Activated gamma-delta T cell treated with anti-CD3 and anti-CD28 coated beads, Interleukin-2, amount 50 U/mL, for 16 hours (primary cell): Measurements from ENCODE around the gene MED9.
"Not testable (repeated sequence)": the region's sequence is repeated elsewhere in the genome, so short reads cannot be mapped to it uniquely, and the experiment has no call there.

Experiments used
- DNase-seq: peaks from one replicate; pipeline ENCODE4 v3.0.0-alpha.2; 2020; ENCODE audit warnings: low read depth

The MED9 gene

DNA sequence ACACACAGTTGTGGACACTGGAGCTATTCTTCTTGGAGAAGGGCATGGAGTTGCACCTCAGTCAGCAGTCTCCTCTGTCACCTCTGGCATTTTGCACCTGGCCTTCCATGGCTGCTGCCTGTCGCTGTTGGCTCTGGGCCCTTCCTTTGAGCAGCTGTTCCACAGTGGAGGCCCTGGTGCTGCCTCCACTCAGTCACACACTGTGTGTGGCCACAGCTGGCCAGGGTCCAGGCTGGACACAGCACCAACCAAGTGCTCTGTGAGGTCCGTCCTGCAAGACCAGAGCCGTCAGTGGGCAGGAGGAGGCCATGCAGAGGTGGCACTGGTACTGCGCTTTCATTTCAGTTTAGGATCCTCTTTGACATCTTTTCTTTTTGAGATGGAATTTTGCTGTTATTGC lies 21.6 kb upstream of the MED9 start:
- no peak for DNase-seq

DNA sequence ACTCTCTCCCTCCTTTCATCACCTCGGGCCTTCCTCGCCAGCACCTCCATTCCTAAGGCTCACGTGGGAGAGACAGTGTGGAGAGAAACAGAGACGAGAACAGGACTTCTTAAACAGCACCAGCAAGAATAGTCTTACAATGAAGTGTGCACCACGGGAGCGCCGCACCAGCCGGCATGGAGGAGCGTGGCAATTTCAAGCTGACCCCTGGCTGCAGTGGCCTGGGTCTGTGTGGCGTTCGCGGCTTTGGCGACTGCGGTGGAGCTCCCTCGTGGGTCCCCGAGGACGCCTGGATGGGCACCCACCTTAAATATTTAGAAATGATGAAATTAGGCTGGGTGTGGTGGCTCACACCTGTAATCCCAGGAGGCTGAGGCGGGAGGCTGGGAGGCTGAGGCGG lies 20.5 kb upstream of the MED9 start:
- no peak for DNase-seq

DNA sequence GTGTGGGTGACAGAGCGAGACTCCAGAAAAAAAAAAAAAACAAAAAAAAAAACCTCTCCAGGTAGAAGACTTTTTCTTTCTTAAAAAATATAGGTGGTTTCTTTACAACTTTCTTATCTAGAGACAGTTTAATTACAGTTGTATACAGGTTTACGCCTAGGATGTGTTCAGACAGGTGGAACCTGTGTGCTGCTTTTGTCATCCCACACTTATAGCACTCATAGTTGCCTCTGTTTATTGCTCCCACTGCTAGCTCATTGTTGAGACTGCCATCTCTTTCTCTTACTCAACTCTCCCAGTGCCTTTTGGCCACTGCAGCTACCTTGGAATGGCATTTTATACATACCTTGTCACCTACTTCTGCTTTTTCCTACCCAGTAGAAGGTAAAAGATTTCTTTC lies 19.1 kb upstream of the MED9 start:
- DNase-seq: no peak

DNA sequence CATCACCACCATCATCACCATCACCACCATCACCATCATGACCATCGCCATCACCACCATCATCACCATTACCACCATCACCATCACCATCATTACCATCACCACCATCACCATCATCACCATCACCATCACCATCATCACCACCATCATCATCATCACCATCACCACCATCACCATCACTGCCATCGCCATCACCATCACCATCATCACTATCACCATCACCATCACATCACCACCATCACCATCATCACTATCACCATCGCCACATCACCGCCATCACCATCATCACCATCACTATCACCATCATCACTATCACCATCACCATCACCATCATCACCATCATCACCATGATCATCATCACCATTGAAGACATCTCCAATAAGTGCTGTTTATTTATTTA lies 16.8 kb upstream of the MED9 start:
- no peak for DNase-seq

DNA sequence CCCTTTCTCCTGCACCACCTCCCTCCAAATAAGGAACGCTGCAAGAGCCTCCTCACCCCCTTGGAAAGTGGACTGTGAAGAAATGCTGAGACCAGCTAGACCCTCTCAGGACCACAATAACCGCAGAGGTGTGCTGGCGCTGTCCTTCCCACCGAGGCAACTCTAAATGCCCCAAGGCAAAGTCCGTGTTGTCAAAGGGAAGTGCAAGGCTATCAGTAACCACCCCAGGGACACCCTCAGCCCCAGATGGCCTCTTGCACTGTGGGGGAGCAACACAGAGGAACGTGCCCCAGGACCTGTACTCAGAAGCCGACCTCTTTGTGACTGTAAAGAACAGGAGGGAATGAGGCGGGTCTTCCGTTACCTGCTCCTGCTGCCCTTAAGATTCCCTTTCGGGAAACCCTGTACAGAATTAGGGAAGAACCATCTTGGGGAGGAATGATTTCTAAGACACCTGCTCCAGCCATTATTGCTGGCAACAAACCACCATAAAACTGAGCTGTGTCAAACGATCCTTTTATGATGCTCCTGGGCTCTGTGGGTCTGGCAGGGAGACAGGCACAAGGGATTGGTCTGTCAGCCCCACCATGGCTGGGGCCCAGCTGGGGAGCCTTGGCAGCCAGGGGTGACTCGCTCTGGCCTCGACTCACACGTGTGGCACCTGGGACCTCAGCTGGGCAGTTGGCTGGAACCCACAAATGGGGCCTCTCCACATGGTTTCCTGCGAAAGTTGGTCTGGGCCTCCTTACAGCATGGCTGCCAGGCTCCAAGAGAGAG lies 14.6 kb upstream of the MED9 start:
- no peak for DNase-seq

DNA sequence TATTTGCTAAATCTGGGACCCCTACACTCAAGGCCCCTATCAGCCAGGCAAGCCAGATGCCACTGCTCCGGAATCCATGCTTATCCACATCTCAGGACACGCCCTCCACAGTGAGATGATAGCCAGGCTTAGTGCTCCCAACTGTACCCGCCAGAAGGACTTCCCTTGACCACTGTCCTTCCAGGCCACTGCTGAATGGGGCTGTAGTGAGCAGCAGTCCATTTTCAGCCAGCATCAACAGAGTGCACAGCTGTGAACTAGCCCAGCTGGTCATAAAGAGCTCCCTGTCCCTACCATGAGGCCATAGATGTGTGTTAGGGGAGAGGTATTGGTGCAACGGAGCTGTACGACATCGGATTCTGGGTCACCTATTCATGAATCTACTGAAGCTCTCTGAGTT lies 13.0 kb upstream of the MED9 start:
- no peak for DNase-seq

DNA sequence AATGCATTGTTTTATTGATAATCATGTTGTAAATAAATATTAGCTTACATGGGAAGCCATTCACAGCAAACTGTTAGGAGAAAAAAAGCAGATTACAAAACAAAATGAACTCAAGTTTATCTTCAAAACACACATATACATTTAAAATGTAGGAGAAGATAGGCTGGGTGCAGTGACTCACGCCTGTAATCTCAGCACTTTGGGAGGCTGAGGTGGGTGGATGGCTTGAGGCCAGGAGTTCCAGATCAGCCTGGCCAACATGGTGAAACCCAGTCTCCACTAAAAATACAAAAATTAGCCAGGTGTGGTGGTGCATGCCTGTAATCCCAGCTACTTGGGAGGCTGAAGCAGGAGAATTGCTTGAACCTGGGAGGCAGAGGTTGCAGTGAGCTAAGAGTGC lies 10.9 kb upstream of the MED9 start:
- DNase-seq: not testable (repeated sequence)

DNA sequence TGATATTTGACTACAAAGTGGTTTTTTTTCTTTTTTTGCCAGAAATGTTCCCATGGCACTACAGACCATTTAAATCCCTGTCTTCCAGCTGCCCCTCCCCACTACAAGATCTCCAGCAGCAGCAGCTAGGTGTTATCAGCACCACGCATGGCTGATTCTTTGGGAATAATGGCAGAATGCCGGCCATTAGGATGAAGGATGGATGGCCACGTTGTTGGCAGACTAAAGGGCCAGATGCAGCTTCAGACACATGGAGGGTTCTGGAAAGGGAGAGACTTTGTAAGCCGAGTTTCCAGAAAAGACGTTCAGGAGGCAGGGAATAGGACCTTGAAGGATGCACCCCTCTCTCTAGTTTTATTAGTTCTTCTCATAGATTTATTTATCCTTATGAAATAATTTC lies 10.3 kb upstream of the MED9 start:
- no peak for DNase-seq

DNA sequence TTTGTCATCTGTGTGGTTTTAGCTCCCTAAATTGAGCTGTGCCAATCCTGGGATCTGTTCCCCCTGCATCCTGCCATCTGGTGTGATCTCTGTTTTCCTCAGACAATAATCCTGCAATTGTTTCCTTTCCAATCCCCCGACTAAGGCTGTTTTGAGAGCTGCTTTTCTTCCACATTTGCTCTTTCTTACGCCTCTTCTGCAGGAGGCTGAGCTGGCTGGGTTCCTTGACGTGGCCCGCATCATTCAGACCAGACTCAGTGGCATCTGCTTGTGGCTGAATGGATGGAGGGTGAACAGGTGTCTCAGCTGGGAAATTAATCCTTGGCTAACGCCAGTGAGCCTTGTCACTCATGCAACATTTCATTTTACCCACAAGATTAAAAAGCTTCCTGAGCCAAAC lies 9.8 kb upstream of the MED9 start:
- no peak for DNase-seq

DNA sequence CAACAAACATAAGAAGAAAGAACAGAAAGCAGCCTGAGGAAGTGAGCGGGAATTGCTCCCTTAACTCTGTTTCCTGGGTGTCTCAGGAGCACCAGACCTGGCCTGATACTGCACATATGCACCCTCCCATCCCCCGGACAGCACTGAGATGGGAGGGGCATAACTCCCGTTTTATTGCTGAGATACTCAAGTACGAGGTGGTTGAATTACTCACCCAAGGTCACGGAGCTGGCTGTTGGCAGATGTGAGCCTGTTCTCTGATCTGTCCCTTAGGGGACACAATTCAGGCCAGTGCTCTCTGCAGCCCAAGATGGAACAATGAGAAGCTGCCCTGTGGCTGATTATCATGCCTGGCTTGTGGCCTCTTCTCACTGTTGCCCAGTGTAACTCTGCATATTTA lies 9.1 kb upstream of the MED9 start:
- DNase-seq: no peak

DNA sequence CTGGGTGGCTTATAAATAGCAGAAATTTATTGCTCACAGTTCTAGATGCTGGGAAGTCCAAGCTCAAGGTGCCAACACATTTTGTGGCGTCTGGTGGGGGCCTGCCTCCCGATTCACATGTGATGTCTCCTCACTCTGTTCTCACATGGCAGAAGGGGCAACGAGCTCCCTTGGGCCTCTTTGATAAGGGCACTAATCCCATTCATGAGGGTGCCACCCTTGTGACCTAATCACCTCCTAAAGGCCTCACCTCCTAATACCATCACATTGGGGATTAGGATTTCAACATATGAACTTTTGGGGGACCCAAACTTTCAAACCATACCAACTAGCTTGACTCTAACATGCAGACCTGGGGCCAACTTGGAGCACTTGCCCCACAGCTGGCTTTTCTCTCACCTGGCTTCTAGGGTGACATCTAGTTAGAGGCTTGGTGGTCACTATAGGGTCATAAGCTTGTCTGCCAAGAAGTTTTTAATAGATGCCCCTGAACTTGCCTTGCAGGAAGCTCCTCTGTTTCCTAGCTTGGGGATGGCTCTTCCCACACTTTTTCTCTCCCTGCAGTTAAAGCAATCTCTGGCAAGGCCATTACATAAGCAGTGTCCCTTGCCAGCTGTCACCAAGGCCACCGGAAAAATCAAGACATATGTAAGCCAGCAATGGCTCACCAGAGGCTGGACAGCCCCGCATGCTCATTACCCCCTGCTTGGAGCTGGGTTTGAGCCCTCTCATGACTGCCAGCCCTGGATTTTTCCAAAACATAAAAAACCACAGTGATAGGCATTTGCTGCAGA lies 8.4 kb upstream of the MED9 start:
- DNase-seq: no peak

DNA sequence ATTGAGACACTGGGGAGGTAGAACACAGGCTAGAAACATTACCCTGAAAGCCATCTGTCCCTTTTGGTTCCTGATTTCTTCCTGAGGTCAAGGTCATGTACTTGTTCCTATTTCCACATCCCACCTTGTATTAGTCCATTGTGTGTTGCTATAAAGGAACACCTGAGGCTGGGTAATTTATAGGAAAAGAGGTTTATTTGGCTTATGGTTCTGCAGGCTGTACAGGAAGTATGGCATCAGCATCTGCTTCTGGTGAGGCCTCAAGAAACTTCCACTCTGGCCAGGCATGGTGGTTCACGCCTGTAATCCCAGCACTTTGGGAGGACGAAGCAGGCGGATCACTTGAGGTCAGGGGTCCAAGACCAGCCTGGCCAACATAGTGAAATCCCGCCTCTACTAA lies 7.4 kb upstream of the MED9 start:
- DNase-seq: no peak

DNA sequence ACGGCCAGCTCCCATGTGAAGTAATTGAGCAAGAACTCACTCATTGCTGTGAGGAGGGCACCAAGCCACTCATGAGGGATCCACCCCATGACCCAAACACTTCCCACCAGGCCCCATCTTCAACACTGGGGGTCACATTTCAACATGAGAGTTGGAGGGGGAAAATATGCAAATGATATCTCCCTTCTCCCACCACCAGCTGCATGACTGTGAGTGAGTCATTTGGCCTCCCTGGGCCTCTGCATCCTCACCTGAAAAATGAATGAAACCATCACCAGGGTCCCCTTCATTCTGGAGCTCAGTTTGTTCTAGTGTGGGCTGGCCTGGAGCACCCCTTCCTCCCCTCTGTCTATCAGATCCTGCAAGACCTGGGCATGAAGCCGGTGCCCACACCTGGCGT lies 6.8 kb upstream of the MED9 start:
- DNase-seq: no peak

DNA sequence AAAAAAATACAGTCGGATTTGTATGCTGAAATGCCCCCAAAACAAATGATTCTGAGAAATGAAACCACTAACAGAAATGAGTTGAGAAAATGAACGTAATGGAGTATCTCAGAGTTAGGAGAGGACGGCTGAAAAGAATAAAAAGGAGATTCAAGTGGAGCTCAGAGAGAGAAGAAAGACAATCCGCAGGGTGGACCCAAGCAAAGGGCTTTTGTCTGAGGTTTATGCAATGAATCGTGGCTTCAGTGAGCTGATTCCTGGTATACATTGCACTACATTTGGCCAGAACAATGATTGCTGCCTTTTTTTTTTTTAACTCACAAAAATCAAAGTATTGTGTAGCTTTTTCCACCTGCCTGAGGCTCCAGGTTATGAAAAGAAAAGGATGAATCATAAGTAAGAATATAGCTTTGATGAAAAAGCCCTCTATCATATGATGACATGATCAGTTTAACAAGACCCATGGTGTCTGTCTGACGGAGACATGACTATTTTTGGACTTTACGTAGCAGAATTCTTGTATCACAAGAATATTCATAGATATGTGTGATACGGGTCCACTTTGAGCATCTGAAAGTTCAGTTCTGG lies 4.4 kb upstream of the MED9 start:
- no peak for DNase-seq

DNA sequence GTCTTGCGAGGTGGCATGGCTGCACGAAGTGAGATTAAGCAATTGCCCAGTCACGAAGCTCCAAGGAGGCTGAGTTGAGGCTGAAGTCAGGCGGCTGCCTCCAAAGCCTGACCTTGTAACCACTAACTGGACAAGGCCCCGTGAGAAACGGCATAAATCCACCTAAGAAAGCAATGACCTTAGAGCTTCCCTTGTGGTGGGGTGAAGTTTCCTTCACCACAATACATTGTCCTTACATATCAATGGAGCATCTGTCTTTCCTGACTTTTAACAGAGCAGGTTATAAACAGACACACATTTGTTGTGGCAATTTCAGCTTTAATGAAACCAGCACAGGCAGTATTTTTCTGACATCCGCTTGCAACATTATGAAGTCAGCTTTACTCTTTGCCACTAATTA lies 2.5 kb upstream of the MED9 start:
- no peak for DNase-seq

DNA sequence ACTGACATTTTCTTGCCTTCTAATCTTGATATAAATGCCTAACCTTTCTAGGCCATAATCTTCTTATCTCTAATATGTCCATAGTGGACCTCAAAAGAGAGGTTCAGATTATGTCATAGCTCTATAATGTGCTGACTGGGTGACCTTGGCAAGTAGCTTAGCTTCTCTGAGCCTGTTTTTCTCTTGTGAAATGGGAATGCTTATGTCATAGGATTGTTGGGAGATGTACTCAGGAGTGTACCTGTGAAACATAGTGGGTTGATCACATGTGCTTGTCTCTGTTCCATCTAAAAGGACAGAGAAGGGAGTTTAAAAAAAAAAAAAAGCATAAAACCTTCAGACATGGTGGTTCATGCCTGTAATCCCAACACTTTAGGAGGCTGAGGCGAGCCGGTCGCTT lies 2.4 kb downstream of the MED9 start:
- no peak for DNase-seq

DNA sequence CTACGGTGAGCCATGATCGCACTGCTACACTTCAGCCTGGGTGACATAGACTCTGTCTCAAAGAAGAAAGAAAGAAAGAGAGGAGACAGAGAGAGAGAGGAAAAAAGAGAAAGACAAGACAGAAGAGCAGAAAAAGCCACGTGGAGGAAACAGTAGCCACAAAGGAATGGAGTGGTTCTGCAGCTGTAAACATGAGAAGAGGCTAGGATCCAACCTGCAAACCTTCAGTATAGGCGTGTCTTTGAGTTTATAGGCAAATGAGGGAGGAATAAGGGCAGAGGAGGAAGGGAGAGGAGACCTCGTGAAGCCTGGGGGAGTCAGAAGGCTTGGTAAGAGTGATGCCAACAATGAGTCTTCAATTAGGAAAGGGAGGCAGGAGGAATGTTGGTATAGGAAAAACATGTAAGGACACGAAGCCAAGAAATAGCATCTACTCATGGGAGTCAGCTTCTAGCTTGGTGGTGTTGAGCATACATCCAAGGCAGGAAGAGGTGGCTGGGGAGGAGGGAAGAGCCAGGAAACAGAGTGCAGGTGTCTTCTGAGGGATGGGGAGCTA lies 3.9 kb downstream of the MED9 start:
- DNase-seq: no peak

DNA sequence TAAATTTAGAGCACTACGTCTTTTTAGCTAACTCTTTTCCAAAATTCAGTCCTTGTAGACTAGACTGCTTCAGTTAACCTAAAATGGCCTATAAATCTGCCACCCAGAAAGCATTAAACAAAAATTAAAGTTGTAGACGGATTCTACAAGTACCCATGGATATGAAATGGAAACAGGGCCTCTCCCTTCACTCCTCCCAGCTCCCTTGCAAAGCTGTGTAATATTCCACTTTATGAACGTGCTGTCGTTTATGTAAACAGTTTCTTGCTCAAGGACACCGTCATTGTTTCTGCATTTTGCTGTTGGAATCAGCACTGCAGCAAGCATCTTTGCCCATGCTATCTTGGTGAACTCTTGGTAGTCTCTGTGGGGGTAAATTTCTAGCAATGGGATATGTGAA lies 5.1 kb downstream of the MED9 start:
- DNase-seq: no peak

DNA sequence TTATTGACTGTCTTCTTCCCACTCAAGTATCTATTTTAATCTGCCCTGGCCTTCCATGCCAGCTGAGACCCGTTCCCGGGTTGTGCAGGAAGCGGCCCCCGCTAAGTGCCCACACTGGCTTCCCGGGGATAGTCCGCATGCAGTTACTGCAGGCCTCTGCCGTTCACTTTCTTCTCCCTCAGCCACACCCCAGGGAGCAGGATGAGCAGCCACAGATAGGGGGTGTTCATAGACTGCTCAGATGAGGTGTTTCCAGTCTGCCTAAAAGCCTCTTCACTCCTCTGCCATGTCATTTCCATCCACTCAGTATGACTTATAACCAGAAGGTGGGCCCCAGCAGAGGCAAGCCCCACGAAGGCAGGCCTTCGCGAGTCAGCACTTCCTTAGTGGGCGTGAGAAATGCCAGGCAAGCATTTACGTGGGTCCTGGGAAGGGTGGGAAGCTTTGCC lies 7.7 kb downstream of the MED9 start:
- DNase-seq: no peak

DNA sequence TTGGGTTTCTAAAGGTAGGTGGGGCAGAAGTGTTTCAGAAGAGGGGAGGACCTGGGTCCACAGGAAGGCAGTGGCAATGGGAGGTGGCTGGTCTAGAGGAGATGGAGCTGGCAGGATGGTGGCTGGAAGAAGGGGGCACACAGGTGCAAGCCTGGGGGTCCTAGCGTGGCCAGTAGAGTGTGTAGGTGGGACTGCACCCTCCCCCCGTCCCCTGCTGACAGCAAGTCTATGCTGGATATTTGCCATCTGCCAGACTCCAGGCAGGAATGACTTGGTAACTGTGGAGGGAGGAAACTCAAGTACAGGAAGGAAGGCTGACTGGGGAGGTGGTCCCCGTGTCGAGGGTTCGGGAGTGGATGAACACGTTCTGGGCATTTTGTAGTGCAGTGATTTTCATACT lies 8.6 kb downstream of the MED9 start:
- DNase-seq: no peak

DNA sequence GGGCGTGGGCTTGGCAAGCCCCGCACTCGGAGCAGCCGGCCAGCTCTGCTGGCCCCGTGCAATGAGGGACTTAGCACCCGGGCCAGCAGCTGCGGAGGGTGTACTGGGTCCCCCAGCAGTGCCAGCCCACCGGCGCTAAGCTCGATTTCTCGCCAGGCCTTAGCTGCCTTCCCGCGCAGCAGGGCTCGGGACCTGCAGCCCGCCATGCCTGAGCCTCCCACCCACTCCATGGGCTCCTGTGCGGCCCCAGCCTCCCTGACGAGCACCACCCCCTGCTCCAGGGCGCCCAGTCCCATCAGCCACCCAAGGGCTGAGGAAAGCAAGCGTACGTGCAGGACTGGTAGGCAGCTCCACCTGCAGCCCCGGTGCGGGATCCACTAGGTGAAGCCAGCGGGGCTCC lies 9.6 kb downstream of the MED9 start:
- not testable (repeated sequence) for DNase-seq

DNA sequence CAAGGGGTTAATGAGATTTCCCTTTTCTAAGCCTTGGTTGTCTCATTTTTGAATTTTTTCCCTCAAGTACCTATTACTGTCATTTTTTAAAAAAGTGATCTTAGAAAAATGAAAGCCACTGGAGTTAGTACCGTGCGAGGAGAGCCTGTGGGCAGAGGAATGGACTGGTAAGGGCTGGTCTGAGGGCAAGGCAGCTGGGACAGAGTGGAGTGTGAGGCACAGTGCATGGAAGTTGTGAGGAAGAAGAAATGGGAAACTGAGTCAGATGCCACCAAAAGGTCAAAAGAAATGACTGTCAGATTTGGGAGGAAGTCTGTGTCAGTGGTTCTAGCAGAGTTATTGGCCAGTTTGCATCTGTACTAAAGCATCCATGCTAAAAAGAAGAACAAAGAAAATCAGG lies 11.2 kb downstream of the MED9 start:
- DNase-seq: no peak

DNA sequence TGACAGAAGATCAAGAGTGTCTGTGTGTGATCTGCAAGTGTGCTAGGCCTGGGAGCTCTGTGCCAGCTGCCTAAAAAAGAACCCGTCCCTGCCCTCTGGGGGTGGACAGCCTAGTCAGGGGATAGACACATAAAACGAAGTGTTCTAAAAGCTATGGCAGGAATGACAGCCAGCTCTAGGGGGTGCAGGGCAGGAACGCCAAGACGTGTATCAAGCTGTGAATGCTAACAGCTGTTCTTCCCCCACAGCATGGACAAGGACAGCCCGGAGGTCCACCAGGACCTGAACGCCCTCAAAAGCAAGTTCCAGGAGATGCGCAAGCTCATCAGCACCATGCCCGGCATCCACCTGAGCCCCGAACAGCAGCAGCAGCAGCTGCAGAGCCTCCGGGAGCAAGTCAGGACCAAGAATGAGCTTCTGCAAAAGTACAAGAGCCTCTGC lies 14.3 kb downstream of the MED9 start:
- DNase-seq: no peak
